ENCODE results near the gene PDIA6. TPM values are rescaled to one million over a fixed set of nuclear protein-coding genes. Genes with fewer than 3 reads are reported as not detected.

Gene PDIA6
- total RNA-seq, 1 experiment from 2014 or later = 314 TPM

DNA sequence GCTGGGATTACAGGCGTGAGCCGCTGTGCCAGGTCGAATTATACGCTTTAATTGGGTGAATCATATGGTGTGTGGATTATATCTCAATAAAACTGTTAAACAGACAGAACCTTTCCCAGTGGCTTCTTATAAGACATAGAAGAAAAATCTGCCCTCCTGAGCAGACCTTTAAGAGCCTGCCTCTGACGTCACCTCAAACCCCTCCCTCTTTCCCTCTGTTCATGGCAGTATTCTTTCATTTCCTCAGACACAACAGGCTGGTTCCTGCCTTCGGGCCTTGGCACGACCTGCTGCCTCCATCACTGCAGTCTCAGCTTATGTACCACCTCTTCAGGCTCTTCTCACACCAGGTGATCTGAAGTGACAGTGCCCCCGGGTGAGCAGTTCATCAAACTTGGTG, 14.0 kb upstream of the PDIA6 start:
- peaks cover 3% of the 10 kb centered on the region for H3K27me3 ChIP-seq (replicated peaks; ENCODE audit: insufficient read depth, low read depth, low read length, poor library complexity)
- no peak overlapping the region for H3K4me3 ChIP-seq (ENCODE audit: low read depth, low read length, poor library complexity, severe bottlenecking)
- peak; percentile 19 for DNase-seq (ENCODE audit: low spot score)
- ChIA-PET POLR2A (ENCODE audit: low non-redundant PET) (no interaction called here), CTCF (no interaction called here)
- no peaks in the 10 kb centered on the region for H3K9me3 ChIP-seq (ENCODE audit: low read depth, low read length, poor library complexity, severe bottlenecking)
- intact Hi-C loops (cut with micrococcal nuclease; ENCODE audit: unreplicated experiment) = no loop called here
- H3K27ac ChIP-seq (ENCODE audit: low read depth, low read length, poor library complexity, severe bottlenecking) = no peak overlapping the region
- H3K4me1 ChIP-seq (ENCODE audit: insufficient read depth, low read length, poor library complexity, severe bottlenecking) = no peaks in the 10 kb centered on the region
- TF ChIP-seq, protein P1, sequence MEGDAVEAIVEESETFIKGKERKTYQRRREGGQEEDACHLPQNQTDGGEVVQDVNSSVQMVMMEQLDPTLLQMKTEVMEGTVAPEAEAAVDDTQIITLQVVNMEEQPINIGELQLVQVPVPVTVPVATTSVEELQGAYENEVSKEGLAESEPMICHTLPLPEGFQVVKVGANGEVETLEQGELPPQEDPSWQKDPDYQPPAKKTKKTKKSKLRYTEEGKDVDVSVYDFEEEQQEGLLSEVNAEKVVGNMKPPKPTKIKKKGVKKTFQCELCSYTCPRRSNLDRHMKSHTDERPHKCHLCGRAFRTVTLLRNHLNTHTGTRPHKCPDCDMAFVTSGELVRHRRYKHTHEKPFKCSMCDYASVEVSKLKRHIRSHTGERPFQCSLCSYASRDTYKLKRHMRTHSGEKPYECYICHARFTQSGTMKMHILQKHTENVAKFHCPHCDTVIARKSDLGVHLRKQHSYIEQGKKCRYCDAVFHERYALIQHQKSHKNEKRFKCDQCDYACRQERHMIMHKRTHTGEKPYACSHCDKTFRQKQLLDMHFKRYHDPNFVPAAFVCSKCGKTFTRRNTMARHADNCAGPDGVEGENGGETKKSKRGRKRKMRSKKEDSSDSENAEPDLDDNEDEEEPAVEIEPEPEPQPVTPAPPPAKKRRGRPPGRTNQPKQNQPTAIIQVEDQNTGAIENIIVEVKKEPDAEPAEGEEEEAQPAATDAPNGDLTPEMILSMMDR (conservative IDR thresholded peaks at IDR 0.05; ENCODE audit: low read depth, low read length) = no peak
- TF ChIP-seq EZH2 (IDR thresholded peaks at IDR 0.05; ENCODE audit: borderline replicate concordance, low read depth, low read length, poor library complexity, severe bottlenecking) = no peak
- no peaks in the 10 kb centered on the region for H3K36me3 ChIP-seq (ENCODE audit: insufficient read depth, low read length, poor library complexity, severe bottlenecking)
- BruUV-seq (replicated peaks) = no TSS peak

DNA sequence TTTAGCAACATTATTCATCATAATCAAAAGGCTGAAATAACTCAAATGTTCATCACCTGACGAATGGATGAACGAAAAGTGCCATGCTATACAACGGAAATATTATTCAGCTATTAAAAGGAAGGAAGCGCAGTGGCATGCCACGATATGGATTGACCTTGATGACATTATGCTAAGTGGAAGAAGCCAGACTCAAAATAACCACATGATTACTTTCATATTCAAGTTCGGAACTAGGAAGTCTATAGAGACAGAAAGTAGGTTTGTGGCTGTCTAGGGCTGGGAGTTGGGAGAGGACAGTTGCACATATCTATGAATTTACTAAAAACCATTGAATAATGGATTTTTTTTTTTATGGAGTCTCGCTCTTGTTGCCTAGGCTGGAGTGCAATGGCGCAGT, 13.4 kb upstream of the PDIA6 start:
- Histone ChIP-seq H3K9me3 (ENCODE audit: low read depth, low read length, poor library complexity, severe bottlenecking) (no peaks in the 10 kb centered on the region), H3K27ac (ENCODE audit: low read depth, low read length, poor library complexity, severe bottlenecking) (no peak overlapping the region), H3K36me3 (ENCODE audit: insufficient read depth, low read length, poor library complexity, severe bottlenecking) (no peaks in the 10 kb centered on the region), H3K4me3 (ENCODE audit: low read depth, low read length, poor library complexity, severe bottlenecking) (no peak overlapping the region), H3K27me3 (replicated peaks; ENCODE audit: insufficient read depth, low read depth, low read length, poor library complexity) (peaks cover 3% of the 10 kb centered on the region), H3K4me1 (ENCODE audit: insufficient read depth, low read length, poor library complexity, severe bottlenecking) (no peaks in the 10 kb centered on the region)
- no peak for DNase-seq (ENCODE audit: low spot score)
- BruUV-seq (replicated peaks) = no TSS peak
- TF ChIP-seq, protein P1 (conservative IDR thresholded peaks at IDR 0.05; ENCODE audit: low read depth, low read length) = no peak
- TF ChIP-seq EZH2 (IDR thresholded peaks at IDR 0.05; ENCODE audit: borderline replicate concordance, low read depth, low read length, poor library complexity, severe bottlenecking) = no peak
- ChIA-PET POLR2A (ENCODE audit: low non-redundant PET) (no interaction called here), CTCF (no interaction called here)
- intact Hi-C loops (cut with micrococcal nuclease; ENCODE audit: unreplicated experiment) = no loop called here

DNA sequence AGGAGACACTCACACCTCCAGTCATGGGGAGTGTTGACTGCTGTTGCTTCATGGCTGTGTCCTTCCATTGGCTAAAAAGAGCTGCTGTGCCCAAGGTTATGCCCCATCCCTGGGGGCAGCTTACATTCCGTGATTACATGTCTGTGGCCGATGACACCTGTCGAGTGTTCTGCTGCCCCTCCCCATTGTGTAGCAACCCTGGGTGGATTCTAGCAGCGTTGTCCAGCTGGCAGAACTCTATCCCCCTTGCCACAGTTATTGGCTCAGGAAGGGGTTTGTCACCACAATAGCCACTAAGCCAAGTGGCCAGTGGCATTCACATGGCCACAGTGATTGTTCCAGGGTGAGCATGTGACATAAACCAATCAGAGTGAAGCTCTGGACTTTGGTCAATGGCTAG, 11.6 kb upstream of the PDIA6 start:
- POLR2A ChIA-PET (ENCODE audit: low non-redundant PET) = no interaction called here
- no peaks in the 10 kb centered on the region for H3K36me3 ChIP-seq (ENCODE audit: insufficient read depth, low read length, poor library complexity, severe bottlenecking)
- H3K27me3 ChIP-seq (replicated peaks; ENCODE audit: insufficient read depth, low read depth, low read length, poor library complexity) = peaks cover 3% of the 10 kb centered on the region
- H3K9me3 ChIP-seq (ENCODE audit: low read depth, low read length, poor library complexity, severe bottlenecking) = no peaks in the 10 kb centered on the region
- no peak for TF ChIP-seq EZH2 (IDR thresholded peaks at IDR 0.05; ENCODE audit: borderline replicate concordance, low read depth, low read length, poor library complexity, severe bottlenecking)
- TF ChIP-seq, protein P1 (conservative IDR thresholded peaks at IDR 0.05; ENCODE audit: low read depth, low read length) = no peak
- H3K4me1 ChIP-seq (ENCODE audit: insufficient read depth, low read length, poor library complexity, severe bottlenecking) = no peaks in the 10 kb centered on the region
- no peak for DNase-seq (ENCODE audit: low spot score)
- intact Hi-C loops (cut with micrococcal nuclease; ENCODE audit: unreplicated experiment) = no loop called here
- BruUV-seq (replicated peaks) = no TSS peak
- CTCF ChIA-PET = no interaction called here
- no peak overlapping the region for H3K27ac ChIP-seq (ENCODE audit: low read depth, low read length, poor library complexity, severe bottlenecking)
- no peak overlapping the region for H3K4me3 ChIP-seq (ENCODE audit: low read depth, low read length, poor library complexity, severe bottlenecking)

Measured in A673 (cell line).